Uterus (tissue), 4 donors: Measurements from ENCODE around the gene BBX. TPM values are rescaled to one million over a fixed set of nuclear protein-coding genes. Genes with fewer than 3 reads are reported as not detected.
"Not testable (repeated sequence)": the region's sequence is repeated elsewhere in the genome, so short reads cannot be mapped to it uniquely, and the experiment has no call there.

ENCODE experiments used
- DNase-seq, 2 donors: peaks; one replicate each; pipeline ENCODE4 v3.0.0-alpha.2; 2019 to 2020
- H3K27ac ChIP-seq, 2 donors: fragments of 200-600 bp; sonication (generic); 1 replicate in 1 of 2; 2 replicates in 1 of 2; pipeline ENCODE4 v1.5.1; 2016 to 2018
- H3K27me3 ChIP-seq, 2 donors: fragments of 200-600 bp; sonication (generic); one replicate each; pipeline ENCODE4 v1.5.1; 2018 to 2019; ENCODE audit warnings: control low read depth in 1 of 2
- H3K36me3 ChIP-seq, 2 donors: fragments of 200-600 bp; sonication (generic); one replicate each; pipeline ENCODE4 v1.5.1; 2019; ENCODE audit warnings: control low read depth in 1 of 2
- H3K4me1 ChIP-seq, 2 donors: fragments of 200-600 bp; sonication (generic); one replicate each; pipeline ENCODE4 v1.5.1; 2018 to 2019; ENCODE audit warnings: control low read depth in 1 of 2
- H3K4me3 ChIP-seq, 2 donors: fragments of 200-600 bp; sonication (generic); 1 replicate in 1 of 2; 2 replicates in 1 of 2; pipeline ENCODE4 v1.5.1; 2018 to 2019; ENCODE audit warnings: mild to moderate bottlenecking in 1 of 2
- H3K9me3 ChIP-seq, 2 donors: fragments of 200-600 bp; sonication (generic); one replicate each; pipeline ENCODE4 v1.5.1; 2019; ENCODE audit warnings: control low read depth in 1 of 2
- CTCF ChIP-seq, 4 experiments: fragments of 200-600 bp in 2 of 4; fragments of 450-650 bp in 2 of 4; sonication (generic) in 2 of 4; IDR thresholded peaks; one replicate each; pipeline ENCODE4 v1.5.1; 2016 to 2019; ENCODE audit warnings: antibody characterized with exemption in 4 of 4, mild to moderate bottlenecking in 2 of 4, moderate library complexity in 1 of 4
- POLR2A ChIP-seq, 2 donors: fragments of 450-650 bp; IDR thresholded peaks; one replicate each; pipeline ENCODE4 v1.6.1; 2016; ENCODE audit warnings: antibody characterized with exemption in 2 of 2, mild to moderate bottlenecking in 1 of 2, moderate library complexity in 1 of 2
- intact Hi-C: fragments of 100-400 bp; cut with DNase I; formaldehyde crosslinking; loops from one replicate; pipeline ENCODE4 v1.15.1; 2023; ENCODE audit warnings: low total_unique reads
- total RNA-seq, 4 donors: library from RNA; depleted of rRNA in 3 of 4; stranded (reverse); fragments of >200 nt in 3 of 4; gene quantifications; one replicate each; pipeline versions ENCODE4 v1.1.0 to v1.2.4, GENCODE V29; 2014 to 2023
- donor health status: DM: yes; HTN: yes; CAD: no.

The BBX gene
- total RNA-seq, 4 donors from 2014 or later, result 21.5 to 106 (median 63.8) TPM

GRCh38 chr3:107690522-107691138 is 167.9 kb downstream of the BBX start:
- Histone ChIP-seq H3K27ac (no peak overlapping the region), H3K4me3 (no peak overlapping the region), H3K27me3 (no peaks in the 10 kb centered on the region), H3K36me3 (no peaks in the 10 kb centered on the region), H3K9me3 (no peaks in the 10 kb centered on the region), H3K4me1 (no peaks in the 10 kb centered on the region)
- intact Hi-C loops, result no loop called here
- no peak for DNase-seq
- TF ChIP-seq CTCF (IDR thresholded peaks at IDR 0.05), result peak; percentile 31 to 59 (median 44)
- TF ChIP-seq POLR2A (IDR thresholded peaks at IDR 0.05), result no peak

GRCh38 chr3:107691984-107692383 is 169.2 kb downstream of the BBX start:
- intact Hi-C loops, H3K4me1 ChIP-seq, H3K9me3 ChIP-seq, DNase-seq, H3K27ac ChIP-seq, H3K4me3 ChIP-seq, H3K36me3 ChIP-seq, H3K27me3 ChIP-seq: not testable (repeated sequence)

- H3K4me3 ChIP-seq, result not testable (repeated sequence)
These were observed 174.6 kb downstream of the BBX start for GRCh38 chr3:107697348-107697747.

DNA sequence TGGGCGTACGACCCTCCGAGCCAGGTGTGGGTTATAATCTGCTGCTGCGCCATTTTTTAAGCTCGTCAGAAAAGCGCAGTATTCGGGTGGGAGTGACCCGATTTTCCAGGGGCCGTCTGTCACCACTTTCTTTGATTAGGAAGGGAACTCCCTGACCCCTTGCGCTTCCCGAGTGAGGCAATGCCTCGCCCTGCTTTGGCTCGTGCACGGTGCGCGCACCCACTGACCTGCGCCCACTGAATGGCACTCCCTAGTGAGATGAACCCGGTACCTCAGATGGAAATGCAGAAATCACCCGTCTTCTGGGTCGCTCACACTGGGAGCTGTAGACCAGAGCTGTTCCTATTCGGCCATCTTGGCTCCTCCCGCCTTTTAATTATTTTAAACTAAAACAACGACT is 175.1 kb downstream of the BBX start:
- DNase-seq, intact Hi-C loops, H3K27me3 ChIP-seq, H3K4me3 ChIP-seq, H3K9me3 ChIP-seq, H3K4me1 ChIP-seq, H3K27ac ChIP-seq, H3K36me3 ChIP-seq: not testable (repeated sequence)

More at GRCh38 chr3:107697348-107697747, 174.6 kb downstream of the BBX start:
- H3K4me1 ChIP-seq, intact Hi-C loops, H3K9me3 ChIP-seq, DNase-seq, H3K27ac ChIP-seq, H3K36me3 ChIP-seq, H3K27me3 ChIP-seq: not testable (repeated sequence)

GRCh38 chr3:107699682-107700081 is 176.9 kb downstream of the BBX start:
- no peak for DNase-seq
- Histone ChIP-seq H3K36me3 (no peaks in the 10 kb centered on the region), H3K27ac (no peak overlapping the region), H3K4me1 (no peaks in the 10 kb centered on the region), H3K27me3 (no peaks in the 10 kb centered on the region), H3K4me3 (no peak overlapping the region), H3K9me3 (no peaks in the 10 kb centered on the region)
- TF ChIP-seq CTCF (IDR thresholded peaks at IDR 0.05) (no peak), POLR2A (IDR thresholded peaks at IDR 0.05) (no peak)
- intact Hi-C loops, result no loop called here

- Histone ChIP-seq H3K4me3 (no peak overlapping the region), H3K9me3 (no peaks in the 10 kb centered on the region), H3K36me3 (no peaks in the 10 kb centered on the region), H3K27me3 (no peaks in the 10 kb centered on the region), H3K4me1 (no peaks in the 10 kb centered on the region), H3K27ac (no peak overlapping the region)
- no peak for DNase-seq
- intact Hi-C loops, result no loop called here
- TF ChIP-seq CTCF (IDR thresholded peaks at IDR 0.05), result no peak
These were observed 178.5 kb downstream of the BBX start for GRCh38 chr3:107701299-107701698.

- H3K27me3 ChIP-seq, result no peaks in the 10 kb centered on the region
- no peaks in the 10 kb centered on the region for H3K9me3 ChIP-seq
- TF ChIP-seq POLR2A (IDR thresholded peaks at IDR 0.05), result no peak
- no peak for TF ChIP-seq CTCF (IDR thresholded peaks at IDR 0.05)
- H3K36me3 ChIP-seq, result no peaks in the 10 kb centered on the region
- no peak overlapping the region for H3K27ac ChIP-seq
- H3K4me1 ChIP-seq, result no peaks in the 10 kb centered on the region
- intact Hi-C loops, result no loop called here
- DNase-seq, result no peak
- no peak overlapping the region for H3K4me3 ChIP-seq
These were observed 181.7 kb downstream of the BBX start for GRCh38 chr3:107704477-107704876.
